Measurements from ENCODE around the gene ADGRL3.

GRCh38 chr4:61462451-61463326, 262.6 kb downstream of the ADGRL3 start:
- TF ChIP-seq CTCF (conservative IDR thresholded peaks at IDR 0.05): no peak
- TF ChIP-seq ZFX (IDR thresholded peaks at IDR 0.05): no peak
